Measurements from ENCODE around the gene ALDH1L1. TPM values are rescaled to one million over a fixed set of nuclear protein-coding genes. Genes with fewer than 3 reads are reported as not detected.

ALDH1L1 gene
- total RNA-seq, 2 donors from 2014 or later: 0.24 to 0.26 TPM

DNA sequence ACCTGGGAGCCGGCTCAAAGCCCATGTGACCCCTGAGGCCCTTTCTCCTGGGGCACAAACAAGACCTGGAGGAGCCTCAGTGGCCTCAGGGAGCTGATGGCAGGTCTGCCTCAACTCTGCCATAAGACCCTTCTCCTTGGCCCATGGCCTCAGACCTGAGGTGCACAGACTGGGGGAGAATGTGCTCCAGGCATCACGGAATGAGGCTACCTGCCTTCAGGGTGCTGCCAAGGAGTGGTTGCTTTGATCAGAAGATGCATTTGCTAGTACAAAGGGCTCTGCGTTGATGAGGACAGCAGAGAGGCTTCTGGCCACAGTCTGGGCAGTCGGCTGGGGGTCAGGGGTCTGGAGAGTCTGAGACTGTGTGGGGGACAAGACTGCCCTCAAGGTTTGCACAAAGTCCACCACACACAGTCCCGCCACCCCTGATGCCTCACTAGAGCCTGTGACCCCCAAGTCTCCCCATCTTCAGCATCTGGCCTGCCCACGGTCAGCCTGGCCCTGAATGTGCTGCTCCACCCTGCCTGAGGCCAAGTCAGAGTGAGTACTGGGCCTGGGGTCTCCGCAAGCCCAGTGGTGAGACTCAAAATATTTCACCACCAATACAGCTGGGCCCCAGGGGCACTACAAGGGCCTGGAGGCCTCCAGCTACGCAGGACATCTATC is 26.6 kb downstream of the ALDH1L1 start:
- no peak overlapping the region for H3K27ac Mint-ChIP-seq
- H3K4me3 Mint-ChIP-seq: no peak overlapping the region

DNA sequence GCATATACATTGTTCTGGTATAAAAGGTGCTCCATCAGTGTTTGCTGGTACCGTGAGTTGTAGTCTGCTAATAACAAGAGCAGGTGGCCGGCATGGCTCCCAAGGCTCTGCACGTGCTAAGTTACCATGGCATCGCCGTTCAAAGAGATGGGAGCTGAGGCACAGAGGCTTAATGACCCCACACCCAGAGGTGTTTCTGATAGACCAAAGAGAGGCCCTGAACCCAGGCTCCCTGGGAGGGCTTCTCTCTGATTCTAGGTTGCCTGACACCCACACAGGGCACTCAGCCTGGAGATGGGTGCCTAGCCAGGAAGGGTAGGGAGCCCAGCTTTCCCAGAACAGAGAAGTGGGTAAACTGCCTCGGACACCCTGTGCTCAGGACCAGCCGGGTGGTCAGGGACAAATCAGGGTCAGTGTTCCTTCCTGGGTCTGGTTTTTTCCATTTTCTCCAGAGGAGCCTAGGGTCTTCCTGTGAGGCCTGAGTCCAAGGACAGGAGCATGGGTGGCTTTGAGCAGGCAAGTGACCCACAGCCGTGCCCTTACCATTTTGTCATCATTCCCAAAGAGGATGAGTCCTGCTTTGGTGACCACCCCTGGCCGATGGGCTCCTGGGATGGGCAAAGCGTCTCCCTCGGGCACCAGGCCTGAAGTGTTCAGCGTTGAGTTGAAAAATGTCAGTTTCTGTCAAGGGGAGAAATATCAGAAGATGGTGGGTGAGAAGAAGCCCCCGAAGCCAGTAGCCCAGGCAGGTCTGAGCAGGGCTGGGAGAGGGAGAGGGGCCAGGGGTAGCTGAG is 27.3 kb downstream of the ALDH1L1 start:
- no peak overlapping the region for H3K27ac Mint-ChIP-seq
- no peaks in the 10 kb centered on the region for H3K27me3 Mint-ChIP-seq
- no peaks in the 10 kb centered on the region for H3K4me1 Mint-ChIP-seq
- ATAC-seq (replicated peaks): no peak
- no peaks in the 10 kb centered on the region for H3K36me3 Mint-ChIP-seq (ENCODE audit: low read depth)
- H3K9me3 Mint-ChIP-seq: no peaks in the 10 kb centered on the region
- no peak overlapping the region for H3K4me3 Mint-ChIP-seq

More for the DNA sequence above, 26.6 kb downstream of the ALDH1L1 start:
- Mint-ChIP-seq H3K4me1 (no peaks in the 10 kb centered on the region), H3K27me3 (peaks cover 1% of the 10 kb centered on the region), H3K36me3 (ENCODE audit: low read depth) (no peaks in the 10 kb centered on the region), H3K9me3 (no peaks in the 10 kb centered on the region)
- ATAC-seq (replicated peaks): no peak

DNA sequence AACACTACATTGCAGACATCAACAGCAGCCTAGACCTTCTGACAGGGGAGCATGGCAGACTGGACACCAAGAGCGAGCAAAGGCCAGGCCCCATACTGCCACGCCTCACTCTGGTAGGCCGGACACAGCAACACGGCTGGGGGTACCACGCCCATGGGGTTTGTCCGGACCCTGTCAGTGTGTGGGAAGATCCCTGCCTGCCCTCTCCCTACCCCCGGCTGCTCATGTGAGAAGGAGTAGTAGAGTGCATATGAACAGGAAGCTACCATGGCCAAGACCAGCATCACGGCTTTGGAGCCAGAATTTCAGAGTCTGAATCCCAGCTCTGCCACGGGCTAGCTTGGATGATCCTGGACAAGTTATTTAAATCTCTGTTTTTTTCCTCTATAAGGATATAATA is 27.9 kb downstream of the ALDH1L1 start:
- Mint-ChIP-seq H3K9me3 (no peaks in the 10 kb centered on the region), H3K27me3 (no peaks in the 10 kb centered on the region), H3K4me3 (no peak overlapping the region), H3K27ac (no peak overlapping the region), H3K36me3 (ENCODE audit: low read depth) (no peaks in the 10 kb centered on the region), H3K4me1 (no peaks in the 10 kb centered on the region)
- no peak for ATAC-seq (replicated peaks)

DNA sequence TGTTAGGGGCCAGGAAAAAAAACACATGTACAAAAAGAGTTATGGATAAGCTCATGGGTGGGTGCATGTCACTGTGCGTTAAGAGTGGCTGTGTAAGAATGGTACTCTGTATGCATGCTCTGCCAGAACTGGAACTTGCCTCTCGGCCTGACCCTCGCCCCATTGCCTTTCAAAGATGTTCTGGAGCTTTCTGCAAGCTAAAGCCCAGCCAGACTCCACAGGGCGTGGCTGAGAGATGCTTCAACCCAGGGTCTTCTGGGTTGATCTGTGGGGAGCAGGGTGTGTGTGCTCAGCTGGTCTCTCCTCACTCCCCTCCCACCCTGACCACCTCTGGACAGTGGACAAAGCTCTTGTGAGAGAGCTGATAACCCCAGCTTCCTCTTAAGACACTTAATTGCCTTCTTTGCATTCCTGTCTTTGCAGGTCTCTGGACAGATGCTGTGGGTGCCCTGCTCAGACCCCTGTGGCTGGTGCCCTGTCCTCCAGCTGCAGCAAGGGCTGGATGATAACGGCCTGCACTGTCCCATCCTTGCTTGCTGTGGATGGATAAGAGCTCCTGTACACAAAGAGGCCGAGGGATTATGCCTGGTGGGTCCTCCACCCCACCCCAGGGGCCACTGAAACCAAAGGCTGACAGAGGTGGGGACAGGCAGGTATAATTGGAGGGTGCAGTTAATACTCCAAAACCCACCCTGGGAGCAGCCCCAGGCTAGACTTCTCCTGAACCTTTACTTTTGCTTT is 28.7 kb downstream of the ALDH1L1 start:
- H3K4me1 Mint-ChIP-seq: no peaks in the 10 kb centered on the region
- H3K9me3 Mint-ChIP-seq: no peaks in the 10 kb centered on the region
- no peaks in the 10 kb centered on the region for H3K27me3 Mint-ChIP-seq
- no peak overlapping the region for H3K4me3 Mint-ChIP-seq
- H3K36me3 Mint-ChIP-seq (ENCODE audit: low read depth): no peaks in the 10 kb centered on the region
- H3K27ac Mint-ChIP-seq: no peak overlapping the region
- ATAC-seq (replicated peaks): no peak

DNA sequence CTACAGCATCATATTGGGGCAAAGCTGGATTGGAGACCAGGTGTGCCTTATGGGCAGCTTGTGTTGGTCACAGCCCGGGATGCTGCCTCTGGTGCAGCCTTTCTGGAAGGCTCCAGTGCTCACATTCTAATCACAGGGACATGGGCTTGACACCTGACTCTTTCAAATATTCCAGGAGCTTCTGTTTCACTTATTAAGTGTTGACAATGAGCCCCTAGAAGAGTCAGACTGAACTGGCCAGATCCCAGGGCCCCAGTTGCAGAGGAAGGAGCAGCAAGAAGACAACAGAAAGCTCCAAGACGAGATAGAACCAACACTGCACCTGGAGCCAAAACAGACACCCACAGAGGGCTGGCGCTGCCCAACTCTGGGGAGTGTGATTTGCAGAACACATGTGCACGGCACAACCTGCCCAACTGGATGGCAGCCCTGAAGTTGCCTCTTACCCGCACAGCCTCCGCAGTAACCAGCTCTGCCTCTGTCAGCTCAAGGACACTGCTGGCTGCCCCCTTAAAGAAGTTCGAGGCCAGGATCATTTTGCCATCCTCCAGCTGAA is 30.3 kb downstream of the ALDH1L1 start:
- Mint-ChIP-seq H3K4me1 (no peaks in the 10 kb centered on the region), H3K27ac (no peak overlapping the region), H3K27me3 (no peaks in the 10 kb centered on the region), H3K36me3 (ENCODE audit: low read depth) (no peaks in the 10 kb centered on the region), H3K4me3 (no peak overlapping the region), H3K9me3 (no peaks in the 10 kb centered on the region)
- ATAC-seq (replicated peaks): no peak

DNA sequence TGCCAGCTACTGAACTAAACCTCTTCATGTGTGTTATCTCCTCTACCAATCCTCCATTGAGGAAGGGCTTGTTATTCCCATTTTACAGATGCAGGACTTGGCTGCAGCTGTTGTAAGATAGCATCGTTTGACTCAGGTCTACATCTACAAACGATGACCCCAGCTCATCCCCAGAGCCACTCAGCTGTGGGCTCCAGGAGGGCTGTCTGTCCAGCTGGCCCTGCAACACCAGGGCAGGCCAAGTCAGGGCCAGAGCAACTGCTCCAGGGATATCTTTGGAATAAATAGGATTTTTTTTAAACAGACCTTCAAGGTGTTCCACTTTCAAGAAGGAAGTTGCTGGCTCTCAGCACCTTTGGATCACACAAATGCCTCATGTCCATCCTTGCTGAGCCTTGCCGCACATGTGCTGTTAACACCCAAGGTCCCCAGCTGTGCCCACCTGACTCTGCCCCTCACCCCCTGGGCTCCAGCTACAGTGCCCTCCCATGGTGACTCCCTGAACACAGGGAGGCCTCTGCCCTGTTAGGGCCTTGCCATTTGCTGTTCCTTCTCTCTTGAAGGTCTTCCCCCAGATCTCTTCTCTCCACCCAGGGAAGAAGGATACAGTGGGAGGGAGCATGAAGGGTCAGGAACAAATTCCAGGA is 31.0 kb downstream of the ALDH1L1 start:
- Mint-ChIP-seq H3K36me3 (ENCODE audit: low read depth) (no peaks in the 10 kb centered on the region), H3K27ac (no peak overlapping the region), H3K9me3 (no peaks in the 10 kb centered on the region), H3K4me3 (no peak overlapping the region), H3K4me1 (no peaks in the 10 kb centered on the region), H3K27me3 (no peaks in the 10 kb centered on the region)
- no peak for ATAC-seq (replicated peaks)

DNA sequence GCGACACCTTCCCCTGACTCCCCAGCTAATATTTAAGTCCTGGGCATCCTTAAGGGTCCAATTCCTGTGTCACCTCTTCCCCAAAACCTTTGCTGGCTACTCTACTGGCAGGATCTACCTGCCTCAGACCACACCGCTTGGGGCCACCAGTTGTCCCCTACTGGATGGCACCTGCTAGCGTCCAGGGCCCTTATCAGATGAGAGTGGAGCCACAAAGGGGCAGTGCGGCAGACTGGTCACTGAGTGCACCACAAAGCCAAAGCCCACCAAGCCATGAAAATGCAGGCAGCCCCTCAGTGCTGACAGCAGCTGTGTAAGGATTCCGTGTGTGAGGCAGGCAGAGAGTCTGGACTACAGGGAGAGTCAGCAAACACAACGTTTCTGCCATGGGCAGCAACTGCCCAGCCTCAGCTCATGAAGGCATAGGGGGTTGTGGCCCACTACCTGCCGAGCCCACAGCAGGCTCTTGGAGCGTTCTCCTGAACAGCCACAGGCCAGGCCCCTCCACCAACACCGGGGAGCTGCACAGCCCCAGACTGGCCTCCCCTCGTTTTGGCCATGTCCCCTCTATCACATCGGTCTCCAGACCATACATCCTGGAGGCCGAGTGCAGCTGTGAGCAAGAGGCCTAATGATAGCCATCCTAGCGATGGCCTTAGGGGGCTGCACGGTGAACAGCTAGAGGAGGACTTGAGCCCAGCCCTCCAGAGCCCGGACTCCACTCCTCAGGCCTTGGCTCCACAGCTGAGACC is 32.3 kb downstream of the ALDH1L1 start:
- Mint-ChIP-seq H3K36me3 (ENCODE audit: low read depth) (no peaks in the 10 kb centered on the region), H3K4me3 (no peak overlapping the region), H3K9me3 (no peaks in the 10 kb centered on the region), H3K27me3 (no peaks in the 10 kb centered on the region), H3K4me1 (no peaks in the 10 kb centered on the region), H3K27ac (no peak overlapping the region)
- no peak for ATAC-seq (replicated peaks)

DNA sequence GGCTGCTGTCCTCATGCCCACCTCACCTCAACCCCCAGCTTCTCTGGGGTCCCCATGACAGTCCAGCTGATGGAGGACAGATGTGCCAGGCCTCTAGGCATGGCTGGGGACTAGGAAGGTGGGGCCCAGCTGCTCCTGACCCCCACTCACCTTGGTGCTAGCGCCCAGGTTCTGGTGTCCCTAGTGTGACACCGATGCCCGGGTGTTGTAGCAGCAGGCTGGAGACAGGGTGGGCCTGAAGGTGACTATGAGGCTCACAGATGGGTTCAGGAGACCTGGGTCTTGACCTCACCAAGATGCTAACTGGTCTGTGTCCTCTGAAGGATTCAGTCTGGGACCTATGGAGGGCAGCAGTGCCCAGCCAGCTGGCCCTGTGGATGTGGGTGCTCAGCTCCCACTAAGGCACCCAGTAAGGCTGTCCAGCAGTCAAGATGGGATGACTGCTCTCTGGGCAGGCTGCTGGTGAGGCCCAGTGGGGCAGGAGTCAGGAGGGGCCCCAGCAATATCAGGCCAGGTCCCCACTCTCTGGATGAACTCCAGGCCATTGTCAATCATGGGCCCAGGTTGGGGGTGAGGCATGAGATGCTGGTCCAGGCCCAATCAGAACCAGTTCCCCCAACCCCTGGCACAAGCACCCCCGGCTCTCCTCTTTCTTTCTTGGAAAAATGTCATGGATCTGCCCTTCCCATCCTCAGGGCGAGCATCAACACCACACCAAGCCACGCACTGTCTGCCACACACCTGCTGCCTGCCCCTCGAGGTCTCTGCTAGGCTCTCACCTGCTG is 33.0 kb downstream of the ALDH1L1 start:
- peak; percentile 24 for ATAC-seq (replicated peaks)
- Mint-ChIP-seq H3K4me3 (no peak overlapping the region), H3K36me3 (ENCODE audit: low read depth) (no peaks in the 10 kb centered on the region), H3K9me3 (no peaks in the 10 kb centered on the region), H3K4me1 (no peaks in the 10 kb centered on the region), H3K27me3 (no peaks in the 10 kb centered on the region), H3K27ac (no peak overlapping the region)

DNA sequence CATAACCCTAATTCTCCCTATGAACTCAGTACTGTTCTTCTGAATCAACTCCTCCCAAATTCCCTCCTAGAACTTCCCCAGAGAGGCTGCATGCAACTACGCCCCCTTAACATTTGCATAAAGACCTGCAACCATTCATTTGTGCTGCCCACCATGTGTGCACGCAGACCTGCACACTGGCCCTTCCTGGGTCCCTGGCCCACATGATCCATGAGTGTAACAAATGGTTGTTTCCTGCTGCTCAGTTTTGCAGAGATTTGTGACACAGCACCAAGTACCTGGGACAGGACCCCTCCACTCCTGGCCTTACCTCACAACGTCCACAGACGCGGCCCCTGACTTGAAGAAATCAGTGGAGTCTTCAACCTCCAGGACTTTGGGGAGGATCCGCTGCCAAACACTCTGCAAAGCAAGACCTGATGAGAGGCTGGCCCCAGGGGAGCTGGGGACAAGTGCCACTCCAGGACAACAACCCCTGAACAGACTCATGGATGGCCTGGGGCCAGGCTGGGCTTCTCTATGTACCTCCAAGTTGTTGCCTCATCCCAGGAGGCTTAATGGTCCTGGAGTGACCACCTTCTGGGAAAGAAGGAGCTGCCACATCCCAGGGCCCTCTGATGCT is 33.8 kb downstream of the ALDH1L1 start:
- Mint-ChIP-seq H3K4me1 (no peaks in the 10 kb centered on the region), H3K36me3 (ENCODE audit: low read depth) (no peaks in the 10 kb centered on the region), H3K4me3 (no peak overlapping the region), H3K9me3 (no peaks in the 10 kb centered on the region), H3K27me3 (peaks cover 2% of the 10 kb centered on the region), H3K27ac (no peak overlapping the region)
- no peak for ATAC-seq (replicated peaks)

DNA sequence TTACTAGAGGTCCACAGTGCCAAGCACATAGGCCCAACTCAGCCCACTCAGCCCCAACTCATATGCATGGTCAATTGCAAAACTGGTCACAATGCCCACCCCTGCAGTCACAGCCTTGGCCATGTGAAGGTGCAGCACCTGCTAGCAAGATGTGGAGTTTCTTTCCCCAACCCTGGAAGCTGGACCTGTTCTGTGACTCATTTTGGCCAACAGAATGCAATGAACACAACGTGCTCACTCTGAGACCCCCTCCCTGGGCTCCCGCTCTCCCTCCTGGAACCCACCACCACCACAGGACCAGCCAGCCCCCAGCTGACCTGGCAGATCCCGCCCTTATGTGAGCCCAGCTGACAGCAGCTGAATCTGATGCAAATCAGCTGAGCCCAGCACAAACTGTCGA is 34.4 kb downstream of the ALDH1L1 start:
- H3K27me3 Mint-ChIP-seq: peaks cover 6% of the 10 kb centered on the region
- no peaks in the 10 kb centered on the region for H3K36me3 Mint-ChIP-seq (ENCODE audit: low read depth)
- no peak overlapping the region for H3K4me3 Mint-ChIP-seq
- ATAC-seq (replicated peaks): no peak
- no peak overlapping the region for H3K27ac Mint-ChIP-seq
- no peaks in the 10 kb centered on the region for H3K4me1 Mint-ChIP-seq
- no peaks in the 10 kb centered on the region for H3K9me3 Mint-ChIP-seq

DNA sequence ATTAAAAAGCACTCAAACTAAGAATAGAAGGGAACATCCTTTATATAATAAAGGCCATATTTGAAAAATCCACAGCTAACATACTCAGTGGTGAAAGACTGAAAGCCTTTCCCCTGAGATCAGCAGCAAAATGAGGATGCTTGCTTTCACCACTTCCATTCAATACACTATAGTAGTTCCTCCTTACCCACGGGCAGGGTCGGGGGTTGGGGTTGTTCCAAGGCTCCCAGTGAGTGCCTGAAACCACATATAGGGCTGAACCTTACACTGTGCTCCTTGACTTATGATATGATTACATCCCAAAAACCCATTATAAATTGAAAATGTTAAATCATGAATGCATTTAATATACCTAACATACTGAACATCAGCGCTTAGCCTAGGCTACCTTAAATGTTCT is 37.7 kb downstream of the ALDH1L1 start:
- no peaks in the 10 kb centered on the region for H3K36me3 Mint-ChIP-seq (ENCODE audit: low read depth)
- ATAC-seq (replicated peaks): no peak
- H3K4me1 Mint-ChIP-seq: no peaks in the 10 kb centered on the region
- no peaks in the 10 kb centered on the region for H3K9me3 Mint-ChIP-seq
- H3K4me3 Mint-ChIP-seq: no peak overlapping the region
- no peak overlapping the region for H3K27ac Mint-ChIP-seq
- peaks cover 21% of the 10 kb centered on the region for H3K27me3 Mint-ChIP-seq

DNA sequence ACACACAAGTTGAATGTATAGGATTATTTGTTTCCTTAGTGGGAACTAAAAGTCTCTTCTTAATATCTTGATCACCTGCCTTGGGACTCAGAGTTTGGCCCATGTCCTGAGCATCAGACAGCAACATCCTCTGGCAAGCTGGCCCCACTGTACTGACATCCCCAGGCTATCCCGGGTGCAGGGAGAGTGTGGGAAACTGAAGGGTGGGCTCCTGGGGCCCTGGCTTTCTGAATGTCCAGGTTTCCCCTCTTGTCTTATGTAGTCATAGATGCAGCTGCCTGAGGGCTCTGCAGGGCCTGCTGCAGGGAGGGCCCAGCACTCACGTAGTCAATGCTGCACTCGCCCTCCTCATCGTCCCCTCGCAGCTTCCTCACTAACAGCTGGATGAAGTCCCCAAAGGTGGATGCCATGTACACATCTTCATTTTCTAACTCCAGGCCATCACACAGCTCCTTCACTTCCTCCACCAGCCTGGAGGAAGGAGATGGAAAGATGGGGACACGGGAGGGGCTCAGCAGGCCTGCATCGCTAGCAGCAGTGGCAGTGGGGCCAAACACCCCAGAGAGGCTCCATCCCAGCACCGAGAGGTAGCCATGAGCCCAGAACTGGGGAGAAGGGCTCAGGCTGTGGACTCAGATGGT is 42.8 kb downstream of the ALDH1L1 start:
- no peak overlapping the region for H3K27ac Mint-ChIP-seq
- no peak for ATAC-seq (replicated peaks)
- no peaks in the 10 kb centered on the region for H3K4me1 Mint-ChIP-seq
- no peak overlapping the region for H3K4me3 Mint-ChIP-seq
- no peaks in the 10 kb centered on the region for H3K36me3 Mint-ChIP-seq (ENCODE audit: low read depth)
- no peaks in the 10 kb centered on the region for H3K9me3 Mint-ChIP-seq
- H3K27me3 Mint-ChIP-seq: peaks cover 24% of the 10 kb centered on the region
